Measurements from ENCODE around the gene ALK. TPM values are rescaled to one million over a fixed set of nuclear protein-coding genes. Genes with fewer than 3 reads are reported as not detected.
"Not testable (repeated sequence)": the region's sequence is repeated elsewhere in the genome, so short reads cannot be mapped to it uniquely, and the experiment has no call there.

ALK gene
- total and polyA plus RNA-seq, 12 donors, result 0.09 to 1.8 (median 0.53) TPM; not detected in 1

DNA sequence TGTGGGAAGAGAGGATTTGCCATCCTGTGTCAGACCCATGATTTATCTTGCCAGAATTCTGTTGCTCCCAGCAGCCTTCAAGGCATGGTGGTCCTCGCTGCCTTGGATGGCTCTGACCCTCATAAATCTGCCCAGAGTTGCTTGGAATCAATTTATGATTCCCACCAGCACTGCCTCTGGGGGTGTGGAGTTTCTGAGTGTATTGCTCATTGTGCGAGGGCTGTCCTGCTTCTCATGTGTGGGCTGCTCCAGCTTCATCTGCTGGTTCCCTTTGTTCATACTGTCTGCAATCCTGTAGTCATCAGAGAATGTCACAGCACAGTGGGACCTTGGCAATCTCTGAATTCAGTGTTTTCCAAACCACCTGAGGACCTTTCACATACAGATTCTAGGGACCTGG lies 666.4 kb downstream of the ALK start:
- 52 to 77% (median 72%) methylated on average over 2 of the region's 2 CpGs for WGBS, 4 donors
- intact Hi-C loops (cut with DNase I), result no loop called here
- TF ChIP-seq POLR2A (IDR thresholded peaks at IDR 0.05), result no peak
- Histone ChIP-seq H3K27me3 (no peaks in the 10 kb centered on the region), H3K27ac (no peak overlapping the region), H3K9me3 (replicated peaks in 1 of 3) (no peaks in the 10 kb centered on the region), H3K36me3 (replicated peaks in 1 of 2) (no peaks in the 10 kb centered on the region), H3K4me3 (no peak overlapping the region), H3K4me1 (replicated peaks in 1 of 2) (no peaks in the 10 kb centered on the region)
- no peak for DNase-seq

DNA sequence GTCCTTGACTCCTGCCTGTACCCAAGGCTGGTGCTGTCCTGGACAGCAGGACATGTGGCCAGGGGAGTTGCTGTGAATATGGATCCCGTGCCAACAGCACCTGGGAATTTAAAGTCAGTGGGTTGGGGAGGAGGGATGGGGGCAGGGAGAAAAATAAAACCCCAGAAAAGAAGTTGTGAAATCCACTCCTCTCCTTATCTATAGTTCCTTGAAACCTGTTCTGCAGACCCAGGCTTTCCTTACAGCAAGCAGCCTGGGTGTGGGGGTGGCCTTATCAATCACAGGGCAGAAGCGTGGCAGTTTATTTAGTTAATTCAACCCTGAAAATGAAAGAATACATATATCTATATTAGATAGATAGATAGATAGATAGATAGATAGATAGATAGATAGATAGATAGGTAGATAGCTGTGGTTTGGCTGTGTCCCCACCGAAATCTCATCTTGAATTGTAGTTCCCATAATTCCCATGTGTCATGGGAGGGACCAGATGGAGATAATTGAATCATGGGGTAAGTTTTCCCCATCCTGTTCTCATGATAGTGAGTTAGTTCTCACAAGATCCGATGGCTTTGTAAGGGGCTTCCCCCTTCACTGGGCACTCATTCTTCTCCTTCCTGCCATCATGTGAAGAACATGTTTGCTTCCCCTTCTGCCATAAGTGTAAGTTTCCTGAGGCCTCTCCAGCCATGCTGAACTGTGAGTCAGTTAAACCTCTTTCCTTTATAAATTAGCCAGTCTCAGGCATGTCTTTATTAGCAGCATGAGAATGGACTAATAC lies 667.7 kb downstream of the ALK start:
- H3K9me3 ChIP-seq (replicated peaks in 1 of 3); H3K27ac ChIP-seq; H3K4me3 ChIP-seq; H3K27me3 ChIP-seq; intact Hi-C loops (cut with DNase I); H3K36me3 ChIP-seq (replicated peaks in 1 of 2); H3K4me1 ChIP-seq (replicated peaks in 1 of 2): not testable (repeated sequence)
- WGBS, 4 donors, result 61 to 66% (median 64%) methylated on average over 4 of the region's 4 CpGs
- peak in 1 of 7 donors; percentile 19 for DNase-seq

DNA sequence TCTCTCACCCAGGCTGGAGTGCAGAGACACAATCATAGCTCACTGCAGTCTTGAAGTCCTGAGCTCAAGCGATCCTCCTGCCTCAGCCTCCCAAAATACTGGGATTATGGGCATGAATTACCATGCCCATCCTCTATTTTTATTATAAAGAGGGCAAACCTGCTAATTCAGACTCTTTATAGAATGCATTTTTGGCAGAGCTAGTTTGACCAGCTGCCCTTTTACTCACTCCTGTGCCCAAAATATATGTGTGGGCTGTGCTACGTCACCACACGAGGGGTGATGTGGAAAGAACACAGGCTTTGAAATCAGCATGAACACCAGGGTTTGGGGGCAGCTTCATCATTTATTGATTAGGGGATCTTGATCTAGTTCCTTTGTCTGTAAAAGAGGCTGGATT lies 668.4 kb downstream of the ALK start:
- Histone ChIP-seq H3K9me3 (replicated peaks in 1 of 3) (no peaks in the 10 kb centered on the region), H3K27ac (no peak overlapping the region), H3K27me3 (no peaks in the 10 kb centered on the region), H3K4me1 (replicated peaks in 1 of 2) (no peaks in the 10 kb centered on the region), H3K4me3 (no peak overlapping the region), H3K36me3 (replicated peaks in 1 of 2) (no peaks in the 10 kb centered on the region)
- TF ChIP-seq, protein P1, sequence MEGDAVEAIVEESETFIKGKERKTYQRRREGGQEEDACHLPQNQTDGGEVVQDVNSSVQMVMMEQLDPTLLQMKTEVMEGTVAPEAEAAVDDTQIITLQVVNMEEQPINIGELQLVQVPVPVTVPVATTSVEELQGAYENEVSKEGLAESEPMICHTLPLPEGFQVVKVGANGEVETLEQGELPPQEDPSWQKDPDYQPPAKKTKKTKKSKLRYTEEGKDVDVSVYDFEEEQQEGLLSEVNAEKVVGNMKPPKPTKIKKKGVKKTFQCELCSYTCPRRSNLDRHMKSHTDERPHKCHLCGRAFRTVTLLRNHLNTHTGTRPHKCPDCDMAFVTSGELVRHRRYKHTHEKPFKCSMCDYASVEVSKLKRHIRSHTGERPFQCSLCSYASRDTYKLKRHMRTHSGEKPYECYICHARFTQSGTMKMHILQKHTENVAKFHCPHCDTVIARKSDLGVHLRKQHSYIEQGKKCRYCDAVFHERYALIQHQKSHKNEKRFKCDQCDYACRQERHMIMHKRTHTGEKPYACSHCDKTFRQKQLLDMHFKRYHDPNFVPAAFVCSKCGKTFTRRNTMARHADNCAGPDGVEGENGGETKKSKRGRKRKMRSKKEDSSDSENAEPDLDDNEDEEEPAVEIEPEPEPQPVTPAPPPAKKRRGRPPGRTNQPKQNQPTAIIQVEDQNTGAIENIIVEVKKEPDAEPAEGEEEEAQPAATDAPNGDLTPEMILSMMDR (IDR thresholded peaks at IDR 0.05), result no peak
- no peak for TF ChIP-seq POLR2A (IDR thresholded peaks at IDR 0.05)
- WGBS, 4 donors, result 60 to 94% (median 74%) methylated on average over 3 of the region's 3 CpGs
- intact Hi-C loops (cut with DNase I), result no loop called here
- DNase-seq, result no peak

DNA sequence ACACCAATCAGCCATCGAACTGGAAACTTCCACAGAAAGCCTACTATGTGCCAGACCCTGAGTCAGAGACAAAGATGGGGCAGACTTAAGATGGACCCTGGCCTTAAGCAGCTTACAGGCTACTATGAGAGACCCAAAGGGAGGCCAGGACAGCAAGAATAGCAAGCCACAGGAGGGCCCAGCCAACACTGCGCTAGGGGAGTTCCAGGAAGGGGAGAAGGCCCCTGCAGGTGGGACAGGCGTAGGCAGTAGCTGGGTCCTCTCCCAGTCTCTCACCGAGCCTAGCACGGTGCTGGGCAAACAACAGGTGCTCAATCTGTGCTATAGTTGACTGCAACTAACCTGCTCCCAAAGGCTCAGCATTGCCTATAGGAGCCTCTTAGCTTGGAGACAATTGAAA lies 670.0 kb downstream of the ALK start:
- TF ChIP-seq, protein P1 (IDR thresholded peaks at IDR 0.05), result no peak
- TF ChIP-seq POLR2A (IDR thresholded peaks at IDR 0.05), result no peak
- Histone ChIP-seq H3K27me3 (no peaks in the 10 kb centered on the region), H3K9me3 (replicated peaks in 1 of 3) (no peaks in the 10 kb centered on the region), H3K27ac (no peak overlapping the region), H3K4me1 (replicated peaks in 1 of 2) (no peaks in the 10 kb centered on the region), H3K4me3 (no peak overlapping the region), H3K36me3 (replicated peaks in 1 of 2) (no peaks in the 10 kb centered on the region)
- no peak for DNase-seq
- WGBS, 4 donors, result 83 to 89% (median 89%) methylated on average over 4 to 5 of the region's 5 CpGs; no CpG with 5 or more reads in 1 of the 4 donors
- intact Hi-C loops (cut with DNase I), result no loop called here

DNA sequence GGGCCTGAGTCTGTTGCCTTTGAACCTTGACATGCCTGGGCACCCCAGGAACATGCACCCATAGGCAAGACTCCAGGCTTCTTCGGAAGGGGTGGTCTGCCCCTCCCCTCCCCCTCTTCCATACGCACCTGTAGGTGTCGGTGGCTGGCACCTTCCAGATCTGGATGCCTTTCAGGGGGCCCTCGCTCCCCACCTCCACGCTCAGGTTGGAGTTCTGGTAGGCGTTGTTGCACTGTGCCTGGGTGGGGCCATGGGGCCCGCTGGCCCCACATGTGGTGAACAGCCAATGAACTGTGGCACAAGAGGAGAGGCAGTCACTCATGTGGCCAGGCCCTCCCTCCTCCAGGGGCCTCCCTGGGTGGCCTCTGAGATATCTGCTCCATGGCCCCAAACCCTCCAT lies 670.4 kb downstream of the ALK start:
- DNase-seq, result no peak
- H3K27ac ChIP-seq, result no peak overlapping the region
- 91 to 100% (median 96%) methylated on average over 3 to 7 of the region's 7 CpGs for WGBS, 4 donors
- no peaks in the 10 kb centered on the region for H3K4me1 ChIP-seq (replicated peaks in 1 of 2)
- TF ChIP-seq, protein P1 (IDR thresholded peaks at IDR 0.05), result no peak
- TF ChIP-seq POLR2A (IDR thresholded peaks at IDR 0.05), result no peak
- intact Hi-C loops (cut with DNase I), result no loop called here
- no peaks in the 10 kb centered on the region for H3K27me3 ChIP-seq
- H3K9me3 ChIP-seq (replicated peaks in 1 of 3), result no peaks in the 10 kb centered on the region
- H3K36me3 ChIP-seq (replicated peaks in 1 of 2), result no peaks in the 10 kb centered on the region
- no peak overlapping the region for H3K4me3 ChIP-seq
